ENCODE results near the gene CFAP70. TPM values are rescaled to one million over a fixed set of nuclear protein-coding genes. Genes with fewer than 3 reads are reported as not detected.

The CFAP70 gene
- total RNA-seq, 1 donor from 2014 or later = 1.2 TPM

- H3K27me3 ChIP-seq (ENCODE audit: control insufficient read depth, insufficient read depth, low read length) = no peaks in the 10 kb centered on the region
- H3K4me3 ChIP-seq (ENCODE audit: low read depth, low read length) = no peak overlapping the region
- no peak for DNase-seq (ENCODE audit: low read depth)
- no peaks in the 10 kb centered on the region for H3K36me3 ChIP-seq (ENCODE audit: control insufficient read depth, insufficient read depth, low read length)
- TF ChIP-seq CTCF (IDR thresholded peaks at IDR 0.05; ENCODE audit: insufficient read depth, low read length, poor library complexity, severe bottlenecking) = no peak
These were observed 150.8 kb downstream of the CFAP70 start for GRCh38 chr10:73207883-73208282.

- Histone ChIP-seq H3K4me3 (ENCODE audit: low read depth, low read length) (no peak overlapping the region), H3K36me3 (ENCODE audit: control insufficient read depth, insufficient read depth, low read length) (no peaks in the 10 kb centered on the region), H3K27me3 (ENCODE audit: control insufficient read depth, insufficient read depth, low read length) (no peaks in the 10 kb centered on the region)
- DNase-seq (ENCODE audit: low read depth) = no peak
- no peak for TF ChIP-seq CTCF (IDR thresholded peaks at IDR 0.05; ENCODE audit: insufficient read depth, low read length, poor library complexity, severe bottlenecking)
These were observed 152.3 kb downstream of the CFAP70 start for GRCh38 chr10:73206385-73206784.

- Histone ChIP-seq H3K27me3 (ENCODE audit: control insufficient read depth, insufficient read depth, low read length) (no peaks in the 10 kb centered on the region), H3K4me3 (ENCODE audit: low read depth, low read length) (no peak overlapping the region), H3K36me3 (ENCODE audit: control insufficient read depth, insufficient read depth, low read length) (no peaks in the 10 kb centered on the region)
- TF ChIP-seq CTCF (IDR thresholded peaks at IDR 0.05; ENCODE audit: insufficient read depth, low read length, poor library complexity, severe bottlenecking) = no peak
- no peak for DNase-seq (ENCODE audit: low read depth)
These were observed 152.8 kb downstream of the CFAP70 start for GRCh38 chr10:73205890-73206289.

- Histone ChIP-seq H3K36me3 (ENCODE audit: control insufficient read depth, insufficient read depth, low read length) (no peaks in the 10 kb centered on the region), H3K27me3 (ENCODE audit: control insufficient read depth, insufficient read depth, low read length) (no peaks in the 10 kb centered on the region), H3K4me3 (ENCODE audit: low read depth, low read length) (no peak overlapping the region)
- no peak for DNase-seq (ENCODE audit: low read depth)
- TF ChIP-seq CTCF (IDR thresholded peaks at IDR 0.05; ENCODE audit: insufficient read depth, low read length, poor library complexity, severe bottlenecking) = no peak
These were observed 153.6 kb downstream of the CFAP70 start for GRCh38 chr10:73205081-73205480.

Other genes starting within 250 kb of the CFAP70 start
- 1.8 and 1.9 TPM in 2 replicates for gene NUDT13, start 248.4 kb downstream of the CFAP70 start, total RNA-seq
- gene ECD, start 190.9 kb downstream of the CFAP70 start, total RNA-seq = 38.4 and 50.7 TPM in 2 replicates
- 11.4 and 19.0 TPM in 2 replicates for gene FAM149B1, start 190.7 kb downstream of the CFAP70 start, total RNA-seq
- gene DNAJC9, start 111.6 kb downstream of the CFAP70 start, total RNA-seq = 40.0 and 42.2 TPM in 2 replicates
- 70.5 and 71.9 TPM in 2 replicates for gene MRPS16, start 106.2 kb downstream of the CFAP70 start, total RNA-seq
- 109 and 112 TPM in 2 replicates for gene ANXA7, start 55.2 kb upstream of the CFAP70 start, total RNA-seq
- gene MSS51, start 74.7 kb upstream of the CFAP70 start, total RNA-seq = 0.54 and 0.55 TPM in 2 replicates
- 18.7 and 21.9 TPM in 2 replicates for gene PPP3CB, start 137.2 kb upstream of the CFAP70 start, total RNA-seq
- gene USP54, start 232.5 kb upstream of the CFAP70 start, total RNA-seq = 64.2 and 77.6 TPM in 2 replicates

Data from kidney epithelial cell (primary cell).